ENCODE data around the gene IFNL4. TPM values are rescaled to one million over a fixed set of nuclear protein-coding genes. Genes with fewer than 3 reads are reported as not detected.

The IFNL4 gene
- total and polyA plus RNA-seq, 8 donors = not detected

DNA sequence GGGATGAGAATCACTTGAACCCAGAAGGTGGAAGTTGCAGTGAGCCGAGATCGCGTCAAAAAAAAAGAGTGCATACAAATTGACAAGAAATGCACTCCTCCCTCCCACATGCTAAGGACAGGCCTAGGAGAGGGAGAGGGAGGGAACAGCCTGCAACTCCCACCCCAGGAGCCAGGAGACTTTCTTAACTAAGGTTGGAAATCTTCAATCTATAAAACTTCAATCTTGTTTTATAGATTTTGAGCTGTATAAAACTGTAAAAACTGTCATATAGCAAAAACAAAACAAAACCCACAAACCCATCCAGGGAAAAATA lies 43.2 kb downstream of the IFNL4 start:
- no peak for DNase-seq
- 58 to 76% (median 67%) methylated on average over 3 of the region's 3 CpGs for WGBS, 5 donors
- Histone ChIP-seq H3K27me3 (peaks cover 0 to 56% (median 25%) of the 10 kb centered on the region in 3 donors), H3K9me3 (no peaks in the 10 kb centered on the region), H3K27ac (peak overlapping the region in 2 of 5 donors; percentile 22 to 40), H3K36me3 (no peaks in the 10 kb centered on the region), H3K4me1 (peaks cover 0 to 20% (median 13%) of the 10 kb centered on the region in 4 donors), H3K4me3 (no peak overlapping the region)
- intact Hi-C loops (cut with DNase I; ENCODE audit: low total_unique reads) = no loop called here
- TF ChIP-seq POLR2AphosphoS5 (IDR thresholded peaks at IDR 0.05) = no peak
- TF ChIP-seq EP300 (IDR thresholded peaks at IDR 0.05) = no peak
- no peak for TF ChIP-seq POLR2A (IDR thresholded peaks at IDR 0.05)
- TF ChIP-seq, protein P1, sequence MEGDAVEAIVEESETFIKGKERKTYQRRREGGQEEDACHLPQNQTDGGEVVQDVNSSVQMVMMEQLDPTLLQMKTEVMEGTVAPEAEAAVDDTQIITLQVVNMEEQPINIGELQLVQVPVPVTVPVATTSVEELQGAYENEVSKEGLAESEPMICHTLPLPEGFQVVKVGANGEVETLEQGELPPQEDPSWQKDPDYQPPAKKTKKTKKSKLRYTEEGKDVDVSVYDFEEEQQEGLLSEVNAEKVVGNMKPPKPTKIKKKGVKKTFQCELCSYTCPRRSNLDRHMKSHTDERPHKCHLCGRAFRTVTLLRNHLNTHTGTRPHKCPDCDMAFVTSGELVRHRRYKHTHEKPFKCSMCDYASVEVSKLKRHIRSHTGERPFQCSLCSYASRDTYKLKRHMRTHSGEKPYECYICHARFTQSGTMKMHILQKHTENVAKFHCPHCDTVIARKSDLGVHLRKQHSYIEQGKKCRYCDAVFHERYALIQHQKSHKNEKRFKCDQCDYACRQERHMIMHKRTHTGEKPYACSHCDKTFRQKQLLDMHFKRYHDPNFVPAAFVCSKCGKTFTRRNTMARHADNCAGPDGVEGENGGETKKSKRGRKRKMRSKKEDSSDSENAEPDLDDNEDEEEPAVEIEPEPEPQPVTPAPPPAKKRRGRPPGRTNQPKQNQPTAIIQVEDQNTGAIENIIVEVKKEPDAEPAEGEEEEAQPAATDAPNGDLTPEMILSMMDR (IDR thresholded peaks at IDR 0.05) = no peak

DNA sequence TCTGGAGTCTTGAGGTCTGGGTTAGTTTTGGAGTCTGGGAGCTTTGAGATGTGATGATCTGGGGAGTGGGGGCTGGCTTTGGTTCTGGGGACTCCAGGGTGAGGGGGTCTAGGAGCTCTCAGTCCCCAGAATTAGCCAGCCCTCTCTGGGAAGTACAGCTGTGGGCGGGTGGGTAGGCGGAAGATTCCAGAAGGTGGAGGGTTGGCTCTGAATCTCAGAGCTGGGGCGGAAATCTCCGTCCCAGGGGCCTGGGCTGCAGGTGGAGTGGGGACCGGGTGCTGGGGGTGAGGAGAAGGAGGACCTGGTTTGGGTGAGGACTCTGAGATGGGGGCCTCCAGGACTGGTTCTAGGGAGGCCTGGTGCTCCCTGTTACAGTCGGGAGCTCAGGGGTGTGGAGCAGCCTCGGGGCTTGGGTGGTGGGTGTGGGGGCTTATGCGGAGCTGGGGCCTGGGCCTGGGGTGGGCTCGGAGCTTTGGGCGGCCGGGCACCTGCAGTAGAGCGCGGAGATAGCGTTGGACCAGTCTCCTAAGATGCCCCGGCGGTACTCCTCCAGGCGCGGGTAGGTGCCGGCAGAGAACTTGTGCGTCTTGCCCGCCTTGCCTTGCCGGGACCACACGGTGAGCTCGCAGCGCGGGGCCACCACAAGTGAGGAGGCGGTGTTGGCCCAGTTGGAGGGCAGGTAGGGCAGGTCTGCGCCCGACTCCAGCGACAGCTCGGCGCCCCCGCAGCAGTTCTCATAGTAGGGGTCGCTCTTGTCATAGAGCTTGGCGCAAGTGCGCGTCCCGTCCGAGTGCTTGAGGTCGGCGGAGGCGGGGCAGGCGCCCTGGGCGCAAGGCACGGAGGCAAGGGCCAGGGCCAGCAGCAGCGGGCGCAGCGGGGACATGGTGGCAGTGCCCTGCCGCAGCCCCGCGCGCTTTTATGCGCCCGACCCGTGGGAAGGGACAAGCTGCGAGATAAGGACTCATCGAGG lies 45.0 kb downstream of the IFNL4 start, which contains the start of gene SYCN:
Gene SYCN (minus strand): TSS at position 892 of the 970 bp plus-strand sequence. CDS start 9 bp downstream, at position 883.
- Histone ChIP-seq H3K4me3 (no peak within 1 kb of the TSS), H3K36me3 (no peaks in the 10 kb centered on the region), H3K9me3 (no peaks in the 10 kb centered on the region), H3K27me3 (peaks cover 0 to 71% (median 32%) of the 10 kb centered on the region in 3 donors), H3K27ac (peak within 1 kb of the TSS in 3 of 5 donors; percentile 50 to 67 (median 60)), H3K4me1 (peaks cover 0 to 20% (median 13%) of the 10 kb centered on the region in 4 donors)
- intact Hi-C loops (cut with DNase I; ENCODE audit: low total_unique reads) = no loop called here
- TF ChIP-seq, protein P1 (IDR thresholded peaks at IDR 0.05) = no peak
- TF ChIP-seq EP300 (IDR thresholded peaks at IDR 0.05) = no peak
- no peak for TF ChIP-seq POLR2AphosphoS5 (IDR thresholded peaks at IDR 0.05)
- TF ChIP-seq POLR2A (IDR thresholded peaks at IDR 0.05) = no peak
- 22 to 31% (median 24%) methylated on average over 31 to 57 of the region's 57 CpGs for WGBS, 5 donors
- peak; percentile 49 to 58 for DNase-seq

DNA sequence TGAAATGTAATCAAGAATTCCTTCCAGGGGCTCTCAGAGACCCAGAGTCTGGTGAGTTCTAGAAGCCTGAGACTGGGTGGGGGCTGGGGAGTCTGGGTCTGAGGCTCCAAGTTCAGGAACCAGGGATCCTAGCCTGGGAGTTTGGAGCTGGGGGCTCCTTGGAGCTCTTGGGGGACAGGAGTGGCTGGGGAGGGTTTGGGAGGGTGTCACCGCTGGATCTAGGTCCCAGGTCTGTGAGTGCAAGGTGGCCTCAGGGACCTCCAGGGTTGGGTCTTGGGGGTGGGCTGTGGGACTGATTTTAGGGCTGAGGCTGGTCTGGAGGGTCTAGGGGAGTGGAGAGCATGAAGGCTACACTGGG lies 45.7 kb downstream of the IFNL4 start:
- TF ChIP-seq EP300 (IDR thresholded peaks at IDR 0.05) (no peak), POLR2A (IDR thresholded peaks at IDR 0.05) (no peak), POLR2AphosphoS5 (IDR thresholded peaks at IDR 0.05) (no peak)
- TF ChIP-seq, protein P1 (IDR thresholded peaks at IDR 0.05) = no peak
- Histone ChIP-seq H3K9me3 (no peaks in the 10 kb centered on the region), H3K36me3 (no peaks in the 10 kb centered on the region), H3K4me1 (peaks cover 0 to 20% (median 13%) of the 10 kb centered on the region in 4 donors), H3K4me3 (no peak overlapping the region), H3K27ac (no peak overlapping the region), H3K27me3 (peaks cover 0 to 73% (median 39%) of the 10 kb centered on the region in 3 donors)
- 93 to 100% (median 97%) methylated on average over 1 of the region's 1 CpG; no CpG with 5 or more reads in 1 of the 5 donors for WGBS, 5 donors
- intact Hi-C loops (cut with DNase I; ENCODE audit: low total_unique reads) = no loop called here
- DNase-seq = no peak

DNA sequence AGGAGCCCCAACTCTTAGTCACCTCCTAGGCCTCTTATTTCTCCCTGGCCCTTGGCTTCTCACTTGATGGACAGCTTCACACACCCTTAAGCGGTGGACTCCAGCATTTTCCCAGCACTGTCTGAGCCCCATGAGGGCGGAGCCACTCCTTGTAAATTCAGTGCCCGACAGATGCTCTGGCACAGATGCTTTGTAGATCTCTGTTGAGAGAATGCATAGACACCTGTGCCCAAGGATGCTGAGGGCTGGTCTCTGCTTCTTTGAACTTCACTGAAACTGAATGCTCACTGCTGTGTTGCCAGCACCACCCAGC lies 47.9 kb downstream of the IFNL4 start:
- 69 to 91% (median 89%) methylated on average over 3 of the region's 3 CpGs for WGBS, 5 donors
- intact Hi-C loops (cut with DNase I; ENCODE audit: low total_unique reads) = no loop called here
- Histone ChIP-seq H3K4me3 (no peak overlapping the region), H3K36me3 (no peaks in the 10 kb centered on the region), H3K9me3 (no peaks in the 10 kb centered on the region), H3K27ac (no peak overlapping the region), H3K27me3 (peaks cover 0 to 95% (median 61%) of the 10 kb centered on the region in 3 donors), H3K4me1 (peaks cover 7 to 37% (median 23%) of the 10 kb centered on the region in 4 donors)
- TF ChIP-seq EP300 (IDR thresholded peaks at IDR 0.05) (no peak), POLR2AphosphoS5 (IDR thresholded peaks at IDR 0.05) (no peak), POLR2A (IDR thresholded peaks at IDR 0.05) (no peak)
- TF ChIP-seq, protein P1 (IDR thresholded peaks at IDR 0.05) = no peak
- no peak for DNase-seq

Data from stomach (tissue), 9 donors.